Naive thymus-derived CD4-positive, alpha-beta T cell (primary cell): Measurements from ENCODE around the gene ARHGAP10. TPM values are rescaled to one million over a fixed set of nuclear protein-coding genes. Genes with fewer than 3 reads are reported as not detected.

ENCODE experiments used
- ATAC-seq: fragments of 150-1000 bp; cut with Tn5 transposase; 2 replicates; pipeline ENCODE4 v1.10.0; 2021; ENCODE audit warnings: mild to moderate bottlenecking, moderate library complexity
- CTCF ChIA-PET: fragments of 350-600 bp; sonication (Branson Sonifier 250); formaldehyde crosslinking; loops from one replicate; lab custom pipeline; 2021; ENCODE audit warnings: antibody characterized with exemption; lab: Charles Lee
- POLR2A ChIA-PET: fragments of 350-600 bp; sonication (Branson Sonifier 250); formaldehyde crosslinking; loops from one replicate; lab custom pipeline; 2021; ENCODE audit warnings: antibody characterized with exemption, inconsistent platforms; lab: Charles Lee
- DNase-seq, 9 donors: peaks; one replicate each; pipeline versions ENCODE4 v3.0.0 to v3.0.0-alpha.2; 2020 to 2022; ENCODE audit warnings: mixed read lengths in 1 of 9
- H3K27ac ChIP-seq: one replicate; pipeline ENCODE4 v1.7.0; 2013; ENCODE audit warnings: mild to moderate bottlenecking, low read depth, low read length, moderate library complexity
- H3K27me3 ChIP-seq, 2 donors: one replicate each; pipeline ENCODE4 v1.7.0; 2013; ENCODE audit warnings: low read length in 2 of 2, mild to moderate bottlenecking in 2 of 2, moderate library complexity in 2 of 2; ENCODE audit not compliant: control insufficient read depth in 2 of 2, insufficient read depth in 2 of 2
- H3K36me3 ChIP-seq, 3 experiments: 1 replicate in 2 of 3; 2 replicates in 1 of 3; pipeline ENCODE4 v1.7.0; 2013; ENCODE audit warnings: low read length in 3 of 3, mild to moderate bottlenecking in 3 of 3, moderate library complexity in 1 of 3; ENCODE audit not compliant: insufficient read depth in 3 of 3, control insufficient read depth in 2 of 3
- H3K4me1 ChIP-seq, 2 donors: one replicate each; pipeline ENCODE4 v1.7.0; 2013; ENCODE audit warnings: low read length in 2 of 2, mild to moderate bottlenecking in 2 of 2, moderate library complexity in 1 of 2; ENCODE audit not compliant: control insufficient read depth in 2 of 2, insufficient read depth in 2 of 2
- H3K4me3 ChIP-seq: 2 replicates; pipeline ENCODE4 v1.7.0; 2013; ENCODE audit warnings: mild to moderate bottlenecking, low read length
- H3K9me3 ChIP-seq, 3 experiments: 1 replicate in 2 of 3; 2 replicates in 1 of 3; pipeline ENCODE4 v1.7.0; 2013; ENCODE audit warnings: low read length in 3 of 3; ENCODE audit not compliant: control insufficient read depth in 2 of 3
- H3K27ac Mint-ChIP-seq, 9 donors: one replicate each; pipeline ENCODE4 v1.8.0; 2020 to 2022; ENCODE audit warnings: mixed read lengths in 9 of 9, mild to moderate bottlenecking in 8 of 9, moderate library complexity in 5 of 9, inconsistent platforms in 2 of 9
- H3K27me3 Mint-ChIP-seq, 5 donors: one replicate each; pipeline ENCODE4 v1.8.0; 2021 to 2022; ENCODE audit warnings: mixed read lengths in 5 of 5, mild to moderate bottlenecking in 1 of 5
- H3K36me3 Mint-ChIP-seq, 5 donors: one replicate each; pipeline ENCODE4 v1.8.0; 2020 to 2022; ENCODE audit warnings: mixed read lengths in 5 of 5, mild to moderate bottlenecking in 3 of 5, inconsistent platforms in 1 of 5
- H3K4me1 Mint-ChIP-seq, 7 donors: one replicate each; pipeline ENCODE4 v1.8.0; 2020 to 2022; ENCODE audit warnings: mixed read lengths in 7 of 7, mild to moderate bottlenecking in 3 of 7, inconsistent platforms in 1 of 7
- H3K4me3 Mint-ChIP-seq, 10 donors: one replicate each; pipeline ENCODE4 v1.8.0; 2020 to 2022; ENCODE audit warnings: mild to moderate bottlenecking in 10 of 10, mixed read lengths in 10 of 10, moderate library complexity in 6 of 10, inconsistent platforms in 2 of 10
- H3K9me3 Mint-ChIP-seq, 11 donors: one replicate each; pipeline ENCODE4 v1.8.0; 2020 to 2022; ENCODE audit warnings: mixed read lengths in 11 of 11, mild to moderate bottlenecking in 4 of 11, inconsistent platforms in 1 of 11, moderate library complexity in 1 of 11
- intact Hi-C, 2 donors: fragments of 100-400 bp; cut with micrococcal nuclease; formaldehyde crosslinking; loops; one replicate each; pipeline ENCODE4 v1.15.1; 2023
- polyA plus RNA-seq, 2 donors: library from polyadenylated mRNA; unstranded; fragments of 300-500 nt; fragmentation: Illumina TruSeq; gene quantifications; one replicate each; pipeline ENCODE4 v1.2.3, GENCODE V29; 2021
- total RNA-seq, 6 experiments: library from RNA in 5 of 6; stranded (reverse) in 5 of 6; gene quantifications; 1 replicate in 5 of 6; 2 replicates in 1 of 6; pipeline ENCODE4 v1.2.3 and lab custom pipeline; 2021 to 2026

Gene ARHGAP10
- total and polyA plus RNA-seq, 7 experiments from 2014 or later: 1.9 to 8.5 (median 3.0) TPM

- H3K4me1 ChIP-seq: peaks cover 0 to 29% of the 10 kb centered on the region in 2 donors
- H3K9me3 ChIP-seq: no peaks in the 10 kb centered on the region
- no peaks in the 10 kb centered on the region for H3K27me3 ChIP-seq
- ChIA-PET POLR2A (interaction anchor here (0.7 kb wide), 1 partner anchor 14 kb away, joined by 3 read pairs; no protein-coding TSS in a partner anchor), CTCF (no interaction called here)
- H3K4me1 Mint-ChIP-seq: peaks cover 0 to 25% (median 5%) of the 10 kb centered on the region in 7 donors
- no peak for ATAC-seq
- H3K4me3 Mint-ChIP-seq: no peak overlapping the region
- intact Hi-C loops: no loop called here
- peaks cover 0 to 2% (median 0%) of the 10 kb centered on the region in 5 donors for H3K27me3 Mint-ChIP-seq
- no peak for DNase-seq
- no peak overlapping the region for H3K27ac Mint-ChIP-seq
- H3K4me3 ChIP-seq: no peak overlapping the region
- peaks cover 0 to 5% (median 0%) of the 10 kb centered on the region in 11 donors for H3K9me3 Mint-ChIP-seq
- no peak overlapping the region for H3K27ac ChIP-seq
- peaks cover 5 to 32% (median 18%) of the 10 kb centered on the region in 5 donors for H3K36me3 Mint-ChIP-seq
- H3K36me3 ChIP-seq: no peaks in the 10 kb centered on the region
These were observed 212.9 kb downstream of the ARHGAP10 start for GRCh38 chr4:147944670-147945260.

- ChIA-PET CTCF (no interaction called here), POLR2A (no interaction called here)
- Histone ChIP-seq H3K4me3 (no peak overlapping the region), H3K9me3 (no peaks in the 10 kb centered on the region), H3K27me3 (no peaks in the 10 kb centered on the region), H3K4me1 (peaks cover 0 to 19% of the 10 kb centered on the region in 2 donors), H3K27ac (no peak overlapping the region), H3K36me3 (no peaks in the 10 kb centered on the region)
- H3K27ac Mint-ChIP-seq: no peak overlapping the region
- H3K36me3 Mint-ChIP-seq: peaks cover 5 to 39% (median 25%) of the 10 kb centered on the region in 5 donors
- ATAC-seq: no peak
- peaks cover 0 to 5% (median 0%) of the 10 kb centered on the region in 11 donors for H3K9me3 Mint-ChIP-seq
- H3K27me3 Mint-ChIP-seq: no peaks in the 10 kb centered on the region
- peaks cover 0 to 15% (median 0%) of the 10 kb centered on the region in 7 donors for H3K4me1 Mint-ChIP-seq
- no peak overlapping the region for H3K4me3 Mint-ChIP-seq
- intact Hi-C loops: no loop called here
- DNase-seq: no peak
These were observed 216.4 kb downstream of the ARHGAP10 start for GRCh38 chr4:147948336-147948735.

- DNase-seq (no peak), ATAC-seq (no peak)
- peaks cover 0 to 1% (median 0%) of the 10 kb centered on the region in 7 donors for H3K4me1 Mint-ChIP-seq
- H3K4me3 Mint-ChIP-seq: no peak overlapping the region
- CTCF ChIA-PET: no interaction called here
- POLR2A ChIA-PET: no interaction called here
- intact Hi-C loops: no loop called here
- peaks cover 0 to 7% (median 0%) of the 10 kb centered on the region in 11 donors for H3K9me3 Mint-ChIP-seq
- no peak overlapping the region for H3K4me3 ChIP-seq
- no peaks in the 10 kb centered on the region for H3K9me3 ChIP-seq
- no peaks in the 10 kb centered on the region for H3K36me3 ChIP-seq
- H3K36me3 Mint-ChIP-seq: peaks cover 5 to 44% (median 35%) of the 10 kb centered on the region in 5 donors
- H3K27me3 ChIP-seq: no peaks in the 10 kb centered on the region
- H3K27me3 Mint-ChIP-seq: no peaks in the 10 kb centered on the region
- H3K27ac ChIP-seq: no peak overlapping the region
- H3K4me1 ChIP-seq: no peaks in the 10 kb centered on the region
- no peak overlapping the region for H3K27ac Mint-ChIP-seq
These were observed 218.4 kb downstream of the ARHGAP10 start for GRCh38 chr4:147950261-147950660.

GRCh38 chr4:147950841-147951240, 219.0 kb downstream of the ARHGAP10 start:
- Mint-ChIP-seq H3K9me3 (peaks cover 0 to 7% (median 0%) of the 10 kb centered on the region in 11 donors), H3K27me3 (no peaks in the 10 kb centered on the region), H3K36me3 (peaks cover 5 to 44% (median 39%) of the 10 kb centered on the region in 5 donors), H3K4me1 (peaks cover 0 to 1% (median 0%) of the 10 kb centered on the region in 7 donors), H3K27ac (no peak overlapping the region), H3K4me3 (no peak overlapping the region)
- H3K4me1 ChIP-seq: no peaks in the 10 kb centered on the region
- no peaks in the 10 kb centered on the region for H3K9me3 ChIP-seq
- ChIA-PET POLR2A (no interaction called here), CTCF (no interaction called here)
- ATAC-seq (no peak), DNase-seq (no peak)
- no peak overlapping the region for H3K27ac ChIP-seq
- H3K36me3 ChIP-seq: no peaks in the 10 kb centered on the region
- intact Hi-C loops: no loop called here
- H3K4me3 ChIP-seq: no peak overlapping the region
- H3K27me3 ChIP-seq: no peaks in the 10 kb centered on the region

GRCh38 chr4:147954850-147955249, 223.0 kb downstream of the ARHGAP10 start:
- H3K4me1 Mint-ChIP-seq: no peaks in the 10 kb centered on the region
- peaks cover 0 to 31% (median 19%) of the 10 kb centered on the region in 5 donors for H3K36me3 Mint-ChIP-seq
- intact Hi-C loops: no loop called here
- Histone ChIP-seq H3K36me3 (no peaks in the 10 kb centered on the region), H3K27ac (no peak overlapping the region), H3K4me1 (no peaks in the 10 kb centered on the region), H3K9me3 (no peaks in the 10 kb centered on the region), H3K27me3 (no peaks in the 10 kb centered on the region), H3K4me3 (no peak overlapping the region)
- no peak overlapping the region for H3K4me3 Mint-ChIP-seq
- DNase-seq: no peak
- ATAC-seq: no peak
- CTCF ChIA-PET: no interaction called here
- no peak overlapping the region for H3K27ac Mint-ChIP-seq
- H3K27me3 Mint-ChIP-seq: no peaks in the 10 kb centered on the region
- POLR2A ChIA-PET: no interaction called here
- peaks cover 0 to 7% (median 0%) of the 10 kb centered on the region in 11 donors for H3K9me3 Mint-ChIP-seq

GRCh38 chr4:147955827-147956558, 224.1 kb downstream of the ARHGAP10 start:
- no peaks in the 10 kb centered on the region for H3K27me3 Mint-ChIP-seq
- CTCF ChIA-PET: no interaction called here
- no peaks in the 10 kb centered on the region for H3K9me3 ChIP-seq
- no peak overlapping the region for H3K4me3 ChIP-seq
- no peaks in the 10 kb centered on the region for H3K4me1 Mint-ChIP-seq
- no peaks in the 10 kb centered on the region for H3K27me3 ChIP-seq
- POLR2A ChIA-PET: no interaction called here
- DNase-seq (no peak), ATAC-seq (no peak)
- peaks cover 0 to 21% (median 13%) of the 10 kb centered on the region in 5 donors for H3K36me3 Mint-ChIP-seq
- H3K36me3 ChIP-seq: no peaks in the 10 kb centered on the region
- no peak overlapping the region for H3K4me3 Mint-ChIP-seq
- intact Hi-C loops: no loop called here
- no peaks in the 10 kb centered on the region for H3K4me1 ChIP-seq
- H3K27ac Mint-ChIP-seq: no peak overlapping the region
- no peak overlapping the region for H3K27ac ChIP-seq
- peaks cover 0 to 7% (median 0%) of the 10 kb centered on the region in 11 donors for H3K9me3 Mint-ChIP-seq
